ENCODE measurements around the gene TSPO2. TPM values are rescaled to one million over a fixed set of nuclear protein-coding genes. Genes with fewer than 3 reads are reported as not detected.

Gene TSPO2
- polyA plus RNA-seq, 1 donor (not counting 4 experiments of a cell fraction or from before 2014, with no cell fraction given): not detected

DNA sequence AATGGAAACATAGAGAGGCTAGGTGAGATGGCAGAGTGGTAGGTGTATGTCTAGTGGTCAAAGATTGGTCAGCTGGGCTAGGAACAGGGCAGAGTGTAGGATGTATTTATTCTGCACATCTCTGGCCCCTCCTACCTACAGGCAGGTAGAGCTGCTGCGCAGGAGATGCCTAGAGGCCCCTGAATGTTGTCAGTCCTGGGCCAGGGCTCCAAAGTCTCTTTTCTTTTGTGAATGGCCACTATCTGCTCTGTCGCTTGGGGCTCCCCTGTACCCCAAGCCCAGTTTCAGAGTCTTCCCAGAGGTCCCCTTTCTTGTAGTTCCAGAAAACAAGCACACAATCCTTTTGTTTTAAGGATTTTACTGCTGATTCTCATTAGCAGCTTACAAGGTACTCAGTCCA is 5.0 kb downstream of the TSPO2 start:
- TF ChIP-seq CTCF (optimal IDR thresholded peaks at IDR 0.05 in 1 of 3, IDR thresholded peaks at IDR 0.05 in 1 of 3, conservative IDR thresholded peaks at IDR 0.05 in 1 of 3; ENCODE audit: extremely low read depth in 1 of 3, insufficient read depth in 2 of 3, low read length in 3 of 3) (no peak), EZH2 (IDR thresholded peaks at IDR 0.05; ENCODE audit: low read length) (no peak)
- H2AFZ ChIP-seq (ENCODE audit: control insufficient read depth, low read length): no peak overlapping the region
- H3K4me3 ChIP-seq (ENCODE audit: control insufficient read depth in 2 of 3, extremely low read depth in 1 of 3, insufficient read depth in 2 of 3, low read depth in 1 of 3, low read length in 3 of 3): no peak overlapping the region
- dilution Hi-C loops (cut with MboI; ENCODE audit: extremely low pct_ligation_motif_present, low sequenced_read_pairs): no loop called here
- H3K9me3 ChIP-seq (ENCODE audit: control insufficient read depth, low read depth, low read length): no peaks in the 10 kb centered on the region
- no peaks in the 10 kb centered on the region for H3K9me1 ChIP-seq (ENCODE audit: control insufficient read depth, extremely low read depth, insufficient read depth, low read length)
- no peaks in the 10 kb centered on the region for H3K36me3 ChIP-seq (ENCODE audit: control insufficient read depth in 2 of 2, extremely low read depth in 1 of 2, insufficient read depth in 2 of 2, low read length in 2 of 2)
- DNase-seq (ENCODE audit: low read depth, low spot score) (no peak), FAIRE-seq (no peak)
- H3K4me1 ChIP-seq (ENCODE audit: control insufficient read depth, extremely low read depth, insufficient read depth, low read length): peaks cover 14% of the 10 kb centered on the region
- H3K27ac ChIP-seq (ENCODE audit: control insufficient read depth, insufficient read depth, low read length): no peak overlapping the region
- no peak overlapping the region for H3K4me2 ChIP-seq (ENCODE audit: control insufficient read depth, extremely low read depth, insufficient read depth, low read depth, low read length)
- no peak overlapping the region for H3K9ac ChIP-seq (ENCODE audit: control insufficient read depth, extremely low read depth, insufficient read depth, low read length)
- H3K27me3 ChIP-seq (ENCODE audit: control insufficient read depth, extremely low read depth, insufficient read depth, low read length): no peaks in the 10 kb centered on the region
- no peaks in the 10 kb centered on the region for H3K79me2 ChIP-seq (ENCODE audit: control insufficient read depth, insufficient read depth, low read length)
- no peaks in the 10 kb centered on the region for H4K20me1 ChIP-seq (ENCODE audit: control insufficient read depth, extremely low read depth, insufficient read depth, low read length)

DNA sequence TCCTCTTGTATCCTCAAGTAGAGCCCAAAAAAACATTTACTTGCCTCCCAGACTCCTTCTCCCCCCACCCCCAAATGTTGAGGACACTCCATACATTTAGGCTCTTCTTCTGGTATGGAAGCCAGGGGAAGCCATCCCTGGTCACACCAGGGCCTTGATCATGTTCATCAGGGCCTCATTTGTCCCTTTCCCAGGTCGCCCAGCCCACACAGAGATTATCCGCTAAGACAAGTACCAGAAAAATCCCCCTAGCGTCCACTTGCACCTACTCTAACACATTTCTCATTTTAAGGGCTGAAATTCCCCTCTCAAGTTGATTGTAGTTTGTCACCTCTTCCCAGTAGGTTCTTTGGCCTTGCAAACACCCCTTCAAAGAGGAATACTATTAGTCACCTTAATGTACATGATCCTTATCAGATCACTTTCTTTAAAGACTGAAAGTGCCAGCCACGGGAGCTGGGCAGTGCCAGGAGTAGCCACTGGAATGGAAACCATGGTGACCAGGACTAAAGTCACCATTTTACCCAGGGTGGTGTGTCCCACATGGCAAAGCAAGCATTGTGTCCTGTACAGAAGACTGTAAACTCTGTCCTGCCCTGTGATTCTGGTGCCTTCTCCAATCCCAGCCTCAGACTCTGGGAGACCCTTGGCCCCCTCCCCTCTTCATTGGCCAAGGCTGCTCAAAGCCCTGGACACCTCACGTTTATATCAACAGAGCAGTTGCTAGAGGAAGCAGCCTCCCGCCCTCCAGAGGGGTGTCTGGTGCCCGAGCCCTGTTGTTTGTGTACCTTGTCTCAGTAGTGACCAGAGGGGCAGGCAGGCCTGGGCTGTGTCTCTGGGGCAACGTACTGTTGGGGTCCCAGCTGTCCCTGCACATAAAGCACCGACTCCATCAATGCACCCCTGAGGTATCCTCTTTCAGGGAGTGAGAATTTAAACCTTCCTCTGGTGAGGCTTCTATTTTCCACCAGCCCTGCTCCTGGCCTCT is 5.8 kb downstream of the TSPO2 start:
- H3K79me2 ChIP-seq (ENCODE audit: control insufficient read depth, insufficient read depth, low read length): no peaks in the 10 kb centered on the region
- H3K36me3 ChIP-seq (ENCODE audit: control insufficient read depth in 2 of 2, extremely low read depth in 1 of 2, insufficient read depth in 2 of 2, low read length in 2 of 2): no peaks in the 10 kb centered on the region
- no peaks in the 10 kb centered on the region for H3K9me3 ChIP-seq (ENCODE audit: control insufficient read depth, low read depth, low read length)
- DNase-seq (ENCODE audit: low read depth, low spot score) (no peak), FAIRE-seq (no peak)
- dilution Hi-C loops (cut with MboI; ENCODE audit: extremely low pct_ligation_motif_present, low sequenced_read_pairs): no loop called here
- no peak overlapping the region for H2AFZ ChIP-seq (ENCODE audit: control insufficient read depth, low read length)
- peak overlapping the region; percentile 12 for H3K4me2 ChIP-seq (ENCODE audit: control insufficient read depth, extremely low read depth, insufficient read depth, low read depth, low read length)
- TF ChIP-seq EZH2 (IDR thresholded peaks at IDR 0.05; ENCODE audit: low read length) (no peak), CTCF (optimal IDR thresholded peaks at IDR 0.05 in 1 of 3, IDR thresholded peaks at IDR 0.05 in 1 of 3, conservative IDR thresholded peaks at IDR 0.05 in 1 of 3; ENCODE audit: extremely low read depth in 1 of 3, insufficient read depth in 2 of 3, low read length in 3 of 3) (no peak)
- H3K4me3 ChIP-seq (ENCODE audit: control insufficient read depth in 2 of 3, extremely low read depth in 1 of 3, insufficient read depth in 2 of 3, low read depth in 1 of 3, low read length in 3 of 3): no peak overlapping the region
- H4K20me1 ChIP-seq (ENCODE audit: control insufficient read depth, extremely low read depth, insufficient read depth, low read length): no peaks in the 10 kb centered on the region
- H3K9me1 ChIP-seq (ENCODE audit: control insufficient read depth, extremely low read depth, insufficient read depth, low read length): no peaks in the 10 kb centered on the region
- H3K9ac ChIP-seq (ENCODE audit: control insufficient read depth, extremely low read depth, insufficient read depth, low read length): no peak overlapping the region
- H3K4me1 ChIP-seq (ENCODE audit: control insufficient read depth, extremely low read depth, insufficient read depth, low read length): peaks cover 14% of the 10 kb centered on the region
- no peaks in the 10 kb centered on the region for H3K27me3 ChIP-seq (ENCODE audit: control insufficient read depth, extremely low read depth, insufficient read depth, low read length)
- H3K27ac ChIP-seq (ENCODE audit: control insufficient read depth, insufficient read depth, low read length): no peak overlapping the region

Measured in keratinocyte (primary cell).